Memory B cell (primary cell): ENCODE results near the gene TMEM130.

Experiments used
- ATAC-seq: fragments of 150-1000 bp; cut with Tn5 transposase; 2 replicates; pipeline ENCODE4 v1.10.0; 2021; ENCODE audit warnings: low read depth, mild to moderate bottlenecking, moderate library complexity
- DNase-seq, 2 donors: peaks; one replicate each; pipeline ENCODE4 v3.0.0; 2022; ENCODE audit warnings: low spot score in 2 of 2
- H3K27ac Mint-ChIP-seq: one replicate; pipeline ENCODE4 v1.8.0; 2022; ENCODE audit warnings: mild to moderate bottlenecking, moderate library complexity, mixed read lengths
- H3K27me3 Mint-ChIP-seq: one replicate; pipeline ENCODE4 v1.8.0; 2022; ENCODE audit warnings: mixed read lengths
- H3K36me3 Mint-ChIP-seq: one replicate; pipeline ENCODE4 v1.8.0; 2022; ENCODE audit warnings: mild to moderate bottlenecking, mixed read lengths
- H3K4me1 Mint-ChIP-seq: one replicate; pipeline ENCODE4 v1.8.0; 2022; ENCODE audit warnings: mixed read lengths
- H3K4me3 Mint-ChIP-seq: one replicate; pipeline ENCODE4 v1.8.0; 2022; ENCODE audit warnings: mild to moderate bottlenecking, moderate library complexity, mixed read lengths
- H3K9me3 Mint-ChIP-seq: one replicate; pipeline ENCODE4 v1.8.0; 2022; ENCODE audit warnings: mixed read lengths

TMEM130 gene

DNA sequence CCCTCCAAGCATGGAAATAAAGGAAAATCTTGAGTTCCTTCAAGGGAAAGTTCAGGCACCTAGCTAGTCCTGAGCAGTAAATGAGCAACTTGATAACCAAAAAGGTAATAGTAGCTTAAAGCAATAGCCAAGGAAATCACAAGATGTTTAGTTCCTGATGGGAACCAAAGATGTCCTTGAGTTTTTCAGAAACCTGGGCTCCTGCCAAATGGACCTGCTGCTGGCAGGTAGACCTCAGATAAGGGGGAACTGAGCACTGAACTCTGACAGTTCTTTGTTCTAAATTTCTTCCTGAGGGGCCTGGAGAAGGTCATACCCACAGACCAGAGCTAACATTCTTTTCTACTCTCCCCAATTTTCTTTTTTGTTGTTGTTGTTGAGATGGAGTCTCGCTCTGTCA is 48.5 kb downstream of the TMEM130 start:
- Mint-ChIP-seq H3K4me3 (no peak overlapping the region), H3K27me3 (peaks cover 16% of the 10 kb centered on the region), H3K27ac (no peak overlapping the region), H3K36me3 (no peaks in the 10 kb centered on the region), H3K9me3 (peaks cover 3% of the 10 kb centered on the region), H3K4me1 (no peaks in the 10 kb centered on the region)
- ATAC-seq (no peak), DNase-seq (no peak)

DNA sequence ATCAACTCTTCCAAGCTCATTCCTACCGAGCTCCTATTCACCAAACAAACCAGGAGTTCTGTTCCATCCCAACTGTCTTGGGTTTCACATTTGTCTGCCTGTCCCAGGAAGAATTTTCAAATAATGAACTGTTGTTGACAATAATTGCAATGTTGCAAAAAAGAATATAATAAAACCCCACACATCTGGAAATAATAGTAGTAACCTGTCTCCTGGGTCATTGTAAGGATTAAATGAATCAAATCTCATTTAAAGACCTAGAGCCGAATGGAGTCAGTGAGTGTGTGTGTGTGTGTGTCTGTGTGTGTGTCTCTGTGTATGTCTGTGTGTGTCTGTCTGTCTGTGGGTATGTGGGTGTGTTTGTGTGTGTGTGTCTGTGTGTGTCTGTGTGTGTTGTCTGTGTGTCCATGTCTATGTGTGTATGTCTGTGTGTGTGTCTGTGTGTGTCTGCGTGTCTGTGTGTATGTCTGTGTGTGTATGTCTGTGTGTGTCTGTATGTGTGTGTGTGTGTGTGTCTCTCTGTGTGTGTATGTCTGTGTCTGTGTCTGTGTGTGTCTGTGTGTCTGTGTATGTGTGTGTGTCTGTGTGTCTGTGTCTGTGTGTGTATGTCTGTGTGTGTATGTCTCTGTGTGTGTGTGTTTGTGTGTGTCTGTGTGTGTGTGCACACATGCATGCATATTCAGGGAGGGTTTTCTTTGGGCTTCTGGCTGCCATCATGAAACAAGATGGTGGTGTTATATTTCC is 52.7 kb downstream of the TMEM130 start:
- Mint-ChIP-seq H3K27ac (no peak overlapping the region), H3K36me3 (no peaks in the 10 kb centered on the region), H3K4me1 (no peaks in the 10 kb centered on the region), H3K4me3 (no peak overlapping the region), H3K27me3 (peaks cover 16% of the 10 kb centered on the region), H3K9me3 (peaks cover 3% of the 10 kb centered on the region)
- ATAC-seq (no peak), DNase-seq (no peak)

DNA sequence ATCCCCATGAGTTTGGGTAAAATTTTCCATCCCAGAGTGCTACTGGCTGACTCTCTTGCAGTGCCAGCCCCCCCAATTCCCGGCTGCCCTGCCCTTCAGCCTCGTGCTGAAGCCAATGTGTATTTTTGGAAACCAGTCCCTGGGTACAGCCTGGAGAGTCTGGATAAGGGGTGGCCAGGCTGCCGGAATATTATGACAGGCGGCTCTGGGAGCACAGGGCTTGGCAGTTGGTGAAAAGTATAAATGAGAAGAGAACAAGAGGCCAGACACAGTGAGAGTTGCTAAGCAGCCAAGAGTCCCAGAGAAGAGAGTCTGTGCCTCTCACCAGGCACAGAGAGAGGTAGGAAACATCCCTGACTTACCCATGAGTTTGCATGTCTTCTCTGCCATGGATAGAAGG is 53.6 kb downstream of the TMEM130 start:
- no peak for ATAC-seq
- peaks cover 4% of the 10 kb centered on the region for H3K9me3 Mint-ChIP-seq
- H3K27ac Mint-ChIP-seq = no peak overlapping the region

DNA sequence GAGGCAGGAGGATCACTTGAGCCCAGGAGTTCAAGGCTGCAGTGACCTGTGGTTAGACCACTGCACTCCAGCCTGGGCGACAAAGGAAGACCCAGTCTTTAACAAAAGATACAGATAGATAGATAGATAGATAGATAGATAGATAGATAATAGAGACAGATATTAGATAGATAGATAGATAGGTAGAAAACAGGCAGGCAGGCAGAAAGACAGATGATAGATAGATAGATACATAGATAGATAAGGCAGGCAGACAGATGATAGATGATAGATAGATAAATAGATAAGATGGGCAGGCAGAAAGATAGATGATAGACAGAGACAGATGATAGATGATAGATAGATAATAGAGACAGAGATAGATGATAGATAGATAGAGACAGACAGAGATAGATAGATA is 54.5 kb downstream of the TMEM130 start:
- no peak overlapping the region for H3K4me3 Mint-ChIP-seq
- peaks cover 7% of the 10 kb centered on the region for H3K9me3 Mint-ChIP-seq
- H3K27ac Mint-ChIP-seq = no peak overlapping the region
- ATAC-seq = no peak
- no peaks in the 10 kb centered on the region for H3K36me3 Mint-ChIP-seq
- peaks cover 2% of the 10 kb centered on the region for H3K4me1 Mint-ChIP-seq
- H3K27me3 Mint-ChIP-seq = peaks cover 14% of the 10 kb centered on the region
- DNase-seq = no peak

More for the DNA sequence above, 53.6 kb downstream of the TMEM130 start:
- DNase-seq = no peak
- Mint-ChIP-seq H3K4me1 (peaks cover 1% of the 10 kb centered on the region), H3K36me3 (no peaks in the 10 kb centered on the region), H3K27me3 (peaks cover 16% of the 10 kb centered on the region), H3K4me3 (no peak overlapping the region)

DNA sequence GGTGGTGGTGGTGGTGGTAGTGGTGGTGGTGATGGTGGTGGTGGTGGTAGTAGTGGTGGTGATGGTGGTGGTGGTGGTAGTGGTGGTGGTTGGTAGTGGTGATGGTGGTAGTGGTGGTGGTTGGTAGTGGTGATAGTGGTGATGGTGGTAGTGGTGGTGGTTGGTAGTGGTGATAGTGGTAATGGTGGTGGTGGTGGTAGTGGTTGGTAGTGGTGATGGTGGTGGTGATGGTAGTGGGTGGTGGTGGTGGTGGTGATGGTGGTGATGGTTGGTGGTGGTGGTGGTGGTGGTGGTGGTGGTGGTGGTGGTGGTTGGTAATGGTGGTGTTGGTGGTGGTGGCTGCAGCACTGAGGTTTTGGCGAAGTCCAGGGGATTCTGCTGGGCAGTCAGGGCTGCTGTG is 58.5 kb downstream of the TMEM130 start:
- peaks cover 13% of the 10 kb centered on the region for H3K27me3 Mint-ChIP-seq
- peaks cover 2% of the 10 kb centered on the region for H3K4me1 Mint-ChIP-seq
- peaks cover 4% of the 10 kb centered on the region for H3K9me3 Mint-ChIP-seq
- H3K4me3 Mint-ChIP-seq = no peak overlapping the region
- no peak overlapping the region for H3K27ac Mint-ChIP-seq
- ATAC-seq = no peak
- H3K36me3 Mint-ChIP-seq = no peaks in the 10 kb centered on the region
- DNase-seq = no peak

DNA sequence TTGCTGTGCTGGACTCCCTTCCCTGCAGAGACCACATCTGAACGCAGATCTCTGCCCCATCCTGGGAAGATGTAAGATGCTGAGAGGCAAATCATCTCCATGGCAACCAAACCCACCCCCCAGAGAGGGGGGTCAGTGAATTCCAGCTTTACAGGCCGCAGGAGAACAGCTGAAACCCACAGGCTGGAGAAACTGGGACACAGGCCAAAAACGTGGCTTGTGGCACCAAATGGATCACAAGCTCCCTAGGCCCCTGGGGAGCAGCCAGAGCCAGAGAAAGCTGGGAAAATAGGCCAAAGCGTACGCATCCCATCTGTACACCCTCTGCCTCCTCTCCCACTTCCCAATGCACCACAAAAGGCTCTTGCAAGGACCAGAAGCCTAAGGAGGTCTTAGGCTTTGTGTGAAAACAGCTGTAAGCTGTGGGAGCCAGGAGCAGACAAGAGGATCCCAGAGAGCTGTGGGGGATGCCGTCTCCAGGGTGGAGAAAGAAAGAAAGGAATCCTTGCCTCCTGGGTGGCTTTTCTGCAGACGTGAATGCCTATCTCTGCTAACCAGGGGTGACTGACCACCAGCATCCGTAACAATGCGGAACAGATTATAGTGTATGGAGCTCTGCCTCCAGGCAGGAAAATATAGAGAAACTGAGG is 59.5 kb downstream of the TMEM130 start:
- peaks cover 14% of the 10 kb centered on the region for H3K27me3 Mint-ChIP-seq
- H3K4me1 Mint-ChIP-seq = peaks cover 2% of the 10 kb centered on the region
- no peak overlapping the region for H3K4me3 Mint-ChIP-seq
- ATAC-seq (no peak), DNase-seq (no peak)
- no peak overlapping the region for H3K27ac Mint-ChIP-seq
- no peaks in the 10 kb centered on the region for H3K36me3 Mint-ChIP-seq
- peaks cover 4% of the 10 kb centered on the region for H3K9me3 Mint-ChIP-seq

DNA sequence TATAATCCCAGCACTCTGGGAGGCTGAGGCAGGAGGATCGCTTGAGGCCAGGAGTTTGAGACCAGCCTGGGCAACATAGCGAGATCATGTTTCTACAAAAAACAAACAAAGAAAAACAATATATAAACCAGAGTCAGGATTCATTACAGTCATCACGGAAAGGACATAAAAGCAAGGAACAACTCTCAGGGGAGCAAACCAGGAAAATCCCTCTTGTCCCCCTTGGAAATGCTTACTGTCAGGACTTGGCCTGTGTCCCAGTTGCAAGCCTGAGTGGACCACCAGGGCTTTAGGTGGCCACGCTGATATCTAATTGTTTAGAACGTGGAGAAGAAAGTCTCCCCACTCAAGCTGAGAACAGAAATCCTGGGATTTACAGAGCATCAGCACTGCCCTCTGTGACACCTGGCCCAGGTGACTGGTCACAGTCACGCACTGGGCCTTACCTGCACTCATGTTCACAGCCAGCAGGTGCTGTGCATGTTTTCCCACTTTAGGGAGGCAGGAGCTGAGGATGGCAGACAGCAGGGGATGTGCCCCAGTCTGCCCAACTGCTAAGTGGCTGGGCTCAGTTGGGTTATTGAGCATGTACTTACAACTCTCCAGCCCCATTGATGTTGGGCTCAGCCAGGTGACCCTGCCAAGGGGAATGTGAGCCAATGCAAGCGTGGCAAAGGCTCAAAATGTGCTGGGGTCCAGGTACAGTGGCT is 60.9 kb downstream of the TMEM130 start:
- Mint-ChIP-seq H3K4me1 (peaks cover 2% of the 10 kb centered on the region), H3K36me3 (no peaks in the 10 kb centered on the region), H3K27ac (no peak overlapping the region), H3K4me3 (no peak overlapping the region), H3K9me3 (peaks cover 4% of the 10 kb centered on the region), H3K27me3 (peaks cover 12% of the 10 kb centered on the region)
- DNase-seq = no peak
- ATAC-seq = no peak

DNA sequence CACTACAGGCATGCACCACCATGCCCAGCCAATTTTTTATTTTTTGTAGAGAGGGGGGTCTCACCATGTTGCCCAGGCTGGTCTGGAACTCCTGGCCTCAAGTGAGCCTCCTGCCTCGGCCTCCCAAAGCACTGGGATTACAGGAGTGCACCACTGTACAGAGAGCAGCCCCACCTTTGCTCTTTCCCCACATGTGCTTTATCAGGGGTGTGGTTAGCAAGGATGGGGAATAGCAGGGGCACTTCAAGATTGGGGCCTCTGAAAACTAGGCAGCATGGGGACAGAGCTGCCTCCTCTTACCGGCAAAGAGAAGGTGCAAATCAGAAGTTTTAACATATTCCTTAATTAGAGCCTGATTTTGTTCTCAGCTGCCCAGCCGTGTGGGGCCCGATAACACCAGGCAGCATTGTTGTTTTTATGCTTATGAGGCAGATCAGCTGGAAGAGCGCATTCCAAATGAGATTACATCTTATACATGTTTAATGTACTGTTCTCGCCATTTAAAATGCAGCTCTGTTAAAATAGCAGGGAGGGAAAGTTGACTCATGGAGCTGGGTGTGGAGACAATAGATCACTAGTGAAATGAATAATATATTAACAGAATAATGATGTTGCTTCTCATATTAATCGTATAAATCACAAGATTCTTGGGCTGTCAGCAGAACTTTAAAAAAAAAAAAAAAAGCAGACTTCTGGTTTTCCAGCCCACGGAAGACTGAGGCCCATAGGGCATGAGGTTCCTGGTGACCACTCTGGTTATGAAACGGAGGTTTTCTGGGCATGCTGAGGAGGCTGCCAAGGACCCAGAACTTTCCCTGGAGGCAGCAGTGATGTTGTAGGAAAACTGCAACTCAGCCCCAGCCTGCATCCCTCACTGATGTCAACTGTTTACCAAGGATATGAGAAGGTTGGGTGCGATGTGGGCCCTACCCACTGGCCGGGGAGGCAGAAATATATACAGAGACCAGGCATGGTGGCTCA is 62.5 kb downstream of the TMEM130 start:
- ATAC-seq (no peak), DNase-seq (no peak)
- Mint-ChIP-seq H3K36me3 (no peaks in the 10 kb centered on the region), H3K4me1 (peaks cover 5% of the 10 kb centered on the region), H3K27ac (no peak overlapping the region), H3K9me3 (peaks cover 4% of the 10 kb centered on the region), H3K27me3 (peaks cover 12% of the 10 kb centered on the region), H3K4me3 (no peak overlapping the region)

DNA sequence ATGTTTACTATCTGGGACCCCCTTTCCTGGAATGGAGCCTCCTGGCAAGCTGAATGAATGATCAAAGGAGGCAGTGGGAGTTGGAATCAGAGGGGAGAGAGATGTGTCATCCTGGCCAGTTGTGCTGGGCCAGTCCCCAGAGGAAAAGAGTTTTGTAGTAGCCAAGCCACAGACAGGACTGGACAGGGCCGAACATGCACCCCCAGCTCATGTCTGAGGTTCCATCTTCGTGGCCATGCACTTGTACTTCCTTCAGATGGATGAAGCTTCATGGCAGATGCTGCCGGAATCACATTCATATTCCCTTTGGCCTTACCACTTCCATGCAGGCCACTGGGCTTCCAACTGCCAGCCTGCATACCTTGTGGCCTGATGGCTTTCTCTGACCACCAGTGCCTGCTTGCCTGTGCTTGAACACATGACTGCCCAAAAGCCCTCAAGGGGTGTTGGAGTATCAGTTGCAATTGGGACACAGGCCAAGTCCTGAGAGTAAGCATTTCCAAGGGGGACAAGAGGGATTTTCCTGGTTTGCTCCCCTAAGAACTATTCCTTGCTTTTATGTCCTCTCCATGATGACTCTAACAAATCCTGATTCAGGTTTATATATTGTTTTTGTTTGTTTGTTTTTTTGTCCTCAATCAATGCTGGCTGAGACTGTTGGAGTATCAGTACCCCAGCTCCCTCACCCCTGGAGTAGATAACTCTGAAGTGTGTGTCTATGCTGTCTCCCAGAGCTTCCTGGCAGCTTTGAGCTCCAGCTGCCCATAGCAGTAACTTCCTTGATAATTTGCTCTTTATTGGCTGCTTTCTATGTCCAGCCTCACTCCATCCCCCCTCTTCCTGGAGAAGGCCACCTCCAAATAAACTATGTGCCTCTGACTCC is 63.6 kb downstream of the TMEM130 start:
- ATAC-seq = no peak
- DNase-seq = no peak
- peaks cover 12% of the 10 kb centered on the region for H3K27me3 Mint-ChIP-seq
- peaks cover 3% of the 10 kb centered on the region for H3K4me1 Mint-ChIP-seq
- no peaks in the 10 kb centered on the region for H3K36me3 Mint-ChIP-seq
- no peak overlapping the region for H3K27ac Mint-ChIP-seq
- no peak overlapping the region for H3K4me3 Mint-ChIP-seq
- peaks cover 2% of the 10 kb centered on the region for H3K9me3 Mint-ChIP-seq

DNA sequence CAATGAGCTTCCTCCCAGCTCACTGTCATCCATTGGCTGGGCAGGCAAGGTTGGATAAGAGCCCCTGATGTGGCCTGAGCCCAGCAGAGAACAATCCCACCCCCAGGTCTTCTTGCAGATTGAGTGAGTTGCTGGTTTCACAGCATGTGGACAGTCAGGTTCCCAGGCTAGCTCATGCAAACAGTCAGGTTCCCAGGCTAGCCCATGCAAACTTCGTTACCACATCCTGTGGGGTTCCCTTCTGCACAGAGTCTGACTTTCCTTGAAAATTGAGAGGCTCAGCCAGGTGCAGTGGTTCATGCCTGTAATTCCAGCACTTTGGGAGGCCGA is 67.1 kb downstream of the TMEM130 start:
- Mint-ChIP-seq H3K4me3 (no peak overlapping the region), H3K36me3 (no peaks in the 10 kb centered on the region), H3K27ac (no peak overlapping the region), H3K27me3 (peaks cover 12% of the 10 kb centered on the region), H3K4me1 (peaks cover 3% of the 10 kb centered on the region), H3K9me3 (peaks cover 9% of the 10 kb centered on the region)
- ATAC-seq (no peak), DNase-seq (no peak)

DNA sequence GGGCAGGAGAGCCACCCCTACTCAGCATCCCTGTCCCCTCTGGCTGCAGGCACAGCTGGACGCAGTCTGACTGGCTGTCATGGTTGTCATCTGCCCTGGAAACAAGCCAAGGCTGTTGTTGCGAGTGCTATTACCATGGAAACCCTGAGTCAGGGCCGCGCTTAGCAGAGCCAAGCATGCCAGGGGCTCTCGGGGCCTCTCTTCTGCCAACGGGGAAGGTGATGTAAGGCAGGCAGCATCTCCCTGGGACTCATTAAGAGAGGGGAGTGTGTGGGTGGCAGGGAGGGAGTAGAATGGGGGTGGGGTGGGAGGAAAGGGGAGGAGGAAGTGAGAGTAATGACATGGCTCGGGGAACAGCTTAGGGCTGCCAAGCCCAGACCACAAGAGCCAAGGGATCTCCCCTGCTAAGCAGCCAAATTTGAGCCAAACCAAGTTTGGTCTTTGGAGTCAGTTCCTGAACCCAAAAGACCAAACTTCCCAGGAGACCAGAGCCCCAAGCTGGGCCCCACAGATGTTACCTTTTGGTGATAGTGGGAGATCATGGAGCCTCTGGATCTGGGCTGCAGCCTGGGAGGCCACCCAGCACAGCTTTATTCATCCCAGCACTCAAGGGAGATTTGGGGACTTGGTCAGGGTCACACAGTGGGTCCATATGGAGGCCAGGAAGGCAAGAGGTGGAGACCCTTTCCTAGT is 67.6 kb downstream of the TMEM130 start:
- Mint-ChIP-seq H3K4me3 (peak overlapping the region; percentile 14), H3K4me1 (peaks cover 3% of the 10 kb centered on the region), H3K36me3 (no peaks in the 10 kb centered on the region), H3K27ac (no peak overlapping the region), H3K27me3 (peaks cover 10% of the 10 kb centered on the region), H3K9me3 (peaks cover 9% of the 10 kb centered on the region)
- DNase-seq (peak; percentile 5 to 13), ATAC-seq (peak; percentile 93)

DNA sequence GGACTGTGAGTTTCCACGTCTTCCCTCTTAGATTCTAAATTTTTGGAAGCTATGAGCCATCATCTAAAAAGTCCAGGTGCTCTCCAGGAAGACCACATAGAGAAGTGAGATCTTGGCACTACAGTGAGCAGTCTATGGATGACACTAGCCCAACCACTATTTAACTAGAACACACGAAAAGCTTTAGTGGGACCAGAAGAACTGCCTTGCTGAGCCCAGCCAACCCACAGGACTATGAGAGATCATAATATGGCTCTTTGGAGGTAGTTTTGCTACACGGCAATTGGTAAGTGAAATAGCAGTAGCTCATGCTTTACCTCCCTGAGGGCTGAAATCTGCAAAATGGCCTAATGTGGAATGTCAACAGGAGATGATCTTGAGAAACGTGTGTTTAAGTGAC is 68.8 kb downstream of the TMEM130 start:
- H3K9me3 Mint-ChIP-seq = peaks cover 9% of the 10 kb centered on the region
- no peak overlapping the region for H3K27ac Mint-ChIP-seq
- no peak for DNase-seq
- ATAC-seq = no peak
- peaks cover 8% of the 10 kb centered on the region for H3K27me3 Mint-ChIP-seq
- H3K4me1 Mint-ChIP-seq = peaks cover 3% of the 10 kb centered on the region
- no peak overlapping the region for H3K4me3 Mint-ChIP-seq
- H3K36me3 Mint-ChIP-seq = no peaks in the 10 kb centered on the region
